Thyroid gland (tissue), 4 donors: ENCODE measurements around the gene ZCRB1.

Experiments used
- CTCF ChIP-seq, 6 experiments: fragments of 200-600 bp in 3 of 6; fragments of 450-650 bp in 3 of 6; sonication (generic) in 3 of 6; IDR thresholded peaks; one replicate each; pipeline ENCODE4 v1.5.1; 2016 to 2019; ENCODE audit warnings: antibody characterized with exemption in 6 of 6, mild to moderate bottlenecking in 2 of 6, inconsistent platforms in 1 of 6, moderate library complexity in 1 of 6
- POLR2A ChIP-seq, 2 donors: fragments of 450-650 bp; IDR thresholded peaks; one replicate each; pipeline ENCODE4 v1.6.1; 2017; ENCODE audit warnings: antibody characterized with exemption in 2 of 2, mild to moderate bottlenecking in 2 of 2, moderate library complexity in 1 of 2

GRCh38 chr12:42298887-42299286 is 27.0 kb downstream of the ZCRB1 start:
- no peak for TF ChIP-seq POLR2A (IDR thresholded peaks at IDR 0.05)
- no peak for TF ChIP-seq CTCF (IDR thresholded peaks at IDR 0.05)
